HepG2 (cell line): ENCODE data around the gene RNPS1. TPM values are rescaled to one million over a fixed set of nuclear protein-coding genes. Genes with fewer than 3 reads are reported as not detected.

Experiments used
- ATAC-seq: fragments of 200-7000 bp; cut with Tn5 transposase; 3 replicates; pipeline ENCODE4 v1.9.1; 2020; ENCODE audit warnings: mild to moderate bottlenecking, moderate library complexity
- BruUV-seq: library from RNA; stranded (reverse); fragments of 400-500 nt; replicated peaks from 2 replicates; lab custom pipeline; 2021; lab: Mats Ljungman, UMichigan
- CTCF ChIA-PET: fragments of 300-600 bp; formaldehyde crosslinking; extraction: SDS; loops from one replicate; lab custom pipeline; 2021; ENCODE audit warnings: low total read pairs, inconsistent platforms, low intra/inter-chr PET ratio; lab: Yijun Ruan, JAX
- POLR2A ChIA-PET: fragments of 350-600 bp; sonication (Branson Sonifier 250); formaldehyde crosslinking; loops from one replicate; lab custom pipeline; 2020; ENCODE audit warnings: antibody characterized with exemption, inconsistent platforms; lab: Yijun Ruan, JAX
- DNase-seq: peaks from one replicate; pipeline ENCODE4 v3.0.0-alpha.2; 2015; ENCODE audit warnings: low spot score
- FAIRE-seq: peaks from 3 replicates; lab custom pipeline; 2011; peaks lifted over from hg19 to GRCh38; lab: Jason Lieb, UNC
- H2AFZ ChIP-seq: one replicate; pipeline ENCODE4 v1.6.1; 2011; ENCODE audit warnings: low read length, inconsistent platforms
- H3K27ac ChIP-seq: fragments of 300-600 bp; 3 replicates; pipeline ENCODE4 v1.8.0; 2011; ENCODE audit warnings: mixed run types, mild to moderate bottlenecking, mixed read lengths, low read length, inconsistent platforms; ENCODE audit not compliant: insufficient read depth; ENCODE audit errors: extremely low read length
- H3K27me3 ChIP-seq, 2 experiments: fragments of 200-600 bp in 1 of 2; 2 replicates in 1 of 2; 3 replicates in 1 of 2; pipeline versions ENCODE4 v1.6.0 to v1.8.0; 2011; ENCODE audit warnings: low read length in 2 of 2, mild to moderate bottlenecking in 2 of 2, moderate library complexity in 2 of 2, inconsistent platforms in 1 of 2; ENCODE audit not compliant: insufficient read depth in 2 of 2, control insufficient read depth in 1 of 2
- H3K36me3 ChIP-seq, 2 experiments: fragments of 200-600 bp in 1 of 2; replicated peaks in 1 of 2; 2 replicates in 1 of 2; 3 replicates in 1 of 2; pipeline versions ENCODE4 v1.5.1 to v1.8.0; 2011; ENCODE audit warnings: low read length in 2 of 2, inconsistent platforms in 1 of 2; ENCODE audit not compliant: insufficient read depth in 2 of 2, control insufficient read depth in 1 of 2
- H3K4me1 ChIP-seq: 2 replicates; pipeline ENCODE4 v1.5.1; 2012; ENCODE audit warnings: low read length, inconsistent platforms; ENCODE audit not compliant: insufficient read depth
- H3K4me2 ChIP-seq: 2 replicates; pipeline ENCODE4 v1.6.0; 2011; ENCODE audit warnings: low read depth, low read length, inconsistent platforms
- H3K4me3 ChIP-seq, 3 experiments: fragments of 200-600 bp in 1 of 3; sonication (generic), shearing (Covaris generic) in 1 of 3; replicated peaks in 1 of 3; 2 replicates each; pipeline ENCODE4 v1.5.1; 2011 to 2016; ENCODE audit warnings: low read length in 3 of 3, inconsistent platforms in 2 of 3, low read depth in 2 of 3, mild to moderate bottlenecking in 2 of 3, control low read depth in 1 of 3, mixed read lengths in 1 of 3; ENCODE audit not compliant: insufficient read depth in 1 of 3
- H3K79me2 ChIP-seq: one replicate; pipeline ENCODE4 v1.6.1; 2011; ENCODE audit warnings: low read length, inconsistent platforms; ENCODE audit not compliant: insufficient read depth
- H3K9ac ChIP-seq: 2 replicates; pipeline ENCODE4 v1.6.0; 2011; ENCODE audit warnings: mild to moderate bottlenecking, low read depth, low read length, inconsistent platforms; ENCODE audit not compliant: insufficient read depth
- H3K9me3 ChIP-seq: 2 replicates; pipeline ENCODE4 v1.5.1; 2012; ENCODE audit warnings: mild to moderate bottlenecking, low read length
- H4K20me1 ChIP-seq: 2 replicates; pipeline ENCODE4 v1.6.0; 2011; ENCODE audit warnings: inconsistent platforms, mild to moderate bottlenecking, low read length, moderate library complexity; ENCODE audit not compliant: insufficient read depth
- FOSL1 ChIP-seq: sonication (generic); formaldehyde crosslinking; IDR thresholded peaks from 2 replicates; pipeline ENCODE4 v1.9.0; 2021; ENCODE audit warnings: missing genetic modification reagents, borderline replicate concordance
- GPN1 ChIP-seq: sonication (generic); formaldehyde crosslinking; IDR thresholded peaks from 2 replicates; pipeline ENCODE4 v1.5.1; 2020; ENCODE audit warnings: missing genetic modification reagents, borderline replicate concordance
- HNRNPK ChIP-seq: fragments of 200-400 bp; formaldehyde crosslinking; IDR thresholded peaks from 2 replicates; pipeline ENCODE4 v1.6.1; 2018; ENCODE audit warnings: low read length, low read depth, moderate library complexity, mild to moderate bottlenecking; ENCODE audit not compliant: poor library complexity, severe bottlenecking
- RBFOX2 ChIP-seq: fragments of 200-400 bp; formaldehyde crosslinking; IDR thresholded peaks from 2 replicates; pipeline ENCODE4 v1.6.1; 2017; ENCODE audit warnings: low read depth, mild to moderate bottlenecking, low read length
- SMAD1 ChIP-seq: sonication (generic); formaldehyde crosslinking; IDR thresholded peaks from 2 replicates; pipeline ENCODE4 v1.4.0; 2020; ENCODE audit warnings: missing genetic modification reagents, low read depth, mild to moderate bottlenecking, borderline replicate concordance
- TFAP4 ChIP-seq: sonication (generic); IDR thresholded peaks from 2 replicates; pipeline ENCODE4 v1.6.1; 2016; ENCODE audit warnings: low read depth, borderline replicate concordance
- ZFP37 ChIP-seq: sonication (generic); formaldehyde crosslinking; IDR thresholded peaks from 2 replicates; pipeline ENCODE4 v1.4.0; 2020; ENCODE audit warnings: missing genetic modification reagents, borderline replicate concordance
- ZNF275 ChIP-seq: sonication (generic); formaldehyde crosslinking; IDR thresholded peaks from 2 replicates; pipeline ENCODE4 v1.8.0; 2022; ENCODE audit warnings: missing genetic modification reagents, mild to moderate bottlenecking, inconsistent platforms, borderline replicate concordance
- ZNF280D ChIP-seq: sonication (generic); formaldehyde crosslinking; IDR thresholded peaks from 2 replicates; pipeline ENCODE4 v1.5.1; 2020; ENCODE audit warnings: mild to moderate bottlenecking, missing genetic modification reagents
- ZNF414 ChIP-seq: sonication (generic); formaldehyde crosslinking; IDR thresholded peaks from 2 replicates; pipeline ENCODE4 v1.5.0; 2020; ENCODE audit warnings: missing genetic modification reagents
- ZNF564 ChIP-seq: sonication (generic); formaldehyde crosslinking; IDR thresholded peaks from 2 replicates; pipeline ENCODE4 v1.8.1; 2023; ENCODE audit warnings: mild to moderate bottlenecking, missing genetic modification reagents
- WGBS: methylation state at CpG from one replicate; pipeline ENCODE4 v1.1.6; 2017; ENCODE audit warnings: low lambda C conversion rate; 5-methylcytosine and 5-hydroxymethylcytosine counted together
- in situ Hi-C: cut with HindIII; loops from 2 replicates; pipeline ENCODE4 v1.10.0; 2017; ENCODE audit warnings: low pct_unique_long_range_greater_than_20kb; ENCODE audit not compliant: extremely low pct_ligation_motif_present
- intact Hi-C: fragments of 100-400 bp; cut with micrococcal nuclease; formaldehyde crosslinking; loops from one replicate; pipeline ENCODE4 v1.10.0; 2022; ENCODE audit not compliant: unreplicated experiment
- polyA plus RNA-seq, 8 experiments: library from polyadenylated mRNA; depleted of rRNA in 3 of 8; stranded (reverse) in 7 of 8; unstranded in 1 of 8; fragments of >200 nt; fragmentation: Illumina TruSeq in 4 of 8; extraction: Trizol in 4 of 8; gene quantifications; 2 replicates each; pipeline versions ENCODE4 v1.2.1 to v1.2.3, GENCODE V29; 2011 to 2016; ENCODE audit warnings: low read depth in 4 of 8, missing spikeins in 1 of 8, mixed read lengths in 1 of 8; ENCODE audit not compliant: insufficient read depth in 1 of 8
- total RNA-seq, 5 experiments: library from RNA; depleted of rRNA; stranded (reverse); fragments of >200 nt; fragmentation: Illumina TruSeq; extraction: Trizol; gene quantifications; 2 replicates each; pipeline ENCODE4 v1.2.3, GENCODE V29; 2016; ENCODE audit warnings: low read depth in 1 of 5

The RNPS1 gene
- total and polyA plus RNA-seq, 2 of the 13 experiments (the other 11 are each of a cell fraction or from before 2014, with no cell fraction given) = 126 to 133 TPM

GRCh38 chr16:2229632-2230250, 38.2 kb downstream of the RNPS1 start:
- DNase-seq (no peak), FAIRE-seq (no peak), ATAC-seq (no peak)
- Histone ChIP-seq H3K4me2 (no peak overlapping the region), H3K27me3 (no peaks in the 10 kb centered on the region), H2AFZ (no peak overlapping the region), H3K9me3 (no peaks in the 10 kb centered on the region), H3K27ac (no peak overlapping the region), H3K9ac (no peak overlapping the region), H3K4me3 (no peak overlapping the region), H3K79me2 (peaks cover 7% of the 10 kb centered on the region), H3K36me3 (peaks cover 23 to 43% of the 10 kb centered on the region in 2 experiments; a peak in 4 of 5 replicates), H3K4me1 (peaks cover 24% of the 10 kb centered on the region), H4K20me1 (peaks cover 11% of the 10 kb centered on the region)
- ChIA-PET CTCF (no interaction called here), POLR2A (no interaction called here)
- no TSS peak for BruUV-seq
- in situ Hi-C loops = no loop called here
- intact Hi-C loops = no loop called here
- peak; percentile 17; the same call in 1 of the 2 replicates for TF ChIP-seq RBFOX2
- TF ChIP-seq ZFP37 (CRISPR knock-in tag) = no peak
- WGBS = 97% methylated on average over 15 of the region's 23 CpGs

- no peak for FAIRE-seq
- Histone ChIP-seq H2AFZ (no peak overlapping the region), H3K27me3 (no peaks in the 10 kb centered on the region), H4K20me1 (peaks cover 11% of the 10 kb centered on the region), H3K9me3 (no peaks in the 10 kb centered on the region), H3K27ac (no peak overlapping the region), H3K36me3 (peaks cover 23 to 43% of the 10 kb centered on the region in 2 experiments; a peak in 4 of 5 replicates), H3K9ac (no peak overlapping the region), H3K4me2 (no peak overlapping the region), H3K4me3 (no peak overlapping the region), H3K79me2 (peaks cover 12% of the 10 kb centered on the region), H3K4me1 (peaks cover 30% of the 10 kb centered on the region)
- CTCF ChIA-PET = no interaction called here
- 94% methylated on average over 11 of the region's 12 CpGs for WGBS
- intact Hi-C loops = no loop called here
- ATAC-seq = no peak
- POLR2A ChIA-PET = no interaction called here
- no peak for DNase-seq
- no TSS peak for BruUV-seq
- in situ Hi-C loops = no loop called here
- TF ChIP-seq TFAP4 = no peak
- no peak for TF ChIP-seq FOSL1 (CRISPR knock-in tag)
- TF ChIP-seq ZNF564 (CRISPR knock-in tag) = no peak
- no peak for TF ChIP-seq ZNF280D
- TF ChIP-seq HNRNPK = no peak
- TF ChIP-seq ZNF414 (CRISPR knock-in tag) = no peak
- no peak for TF ChIP-seq GPN1 (CRISPR knock-in tag)
- TF ChIP-seq SMAD1 (CRISPR knock-in tag) = no peak
- no peak for TF ChIP-seq ZNF275 (CRISPR knock-in tag)
Measured at GRCh38 chr16:2229091-2229490, 38.8 kb downstream of the RNPS1 start.
